ENCODE measurements around the gene ANO6. TPM values are rescaled to one million over a fixed set of nuclear protein-coding genes. Genes with fewer than 3 reads are reported as not detected.
A peak's percentile ranks its signal among the peaks of the same experiment; 100 is the strongest.

Gene ANO6
- total RNA-seq, 1 experiment from 2014 or later, result 46.8 TPM

DNA sequence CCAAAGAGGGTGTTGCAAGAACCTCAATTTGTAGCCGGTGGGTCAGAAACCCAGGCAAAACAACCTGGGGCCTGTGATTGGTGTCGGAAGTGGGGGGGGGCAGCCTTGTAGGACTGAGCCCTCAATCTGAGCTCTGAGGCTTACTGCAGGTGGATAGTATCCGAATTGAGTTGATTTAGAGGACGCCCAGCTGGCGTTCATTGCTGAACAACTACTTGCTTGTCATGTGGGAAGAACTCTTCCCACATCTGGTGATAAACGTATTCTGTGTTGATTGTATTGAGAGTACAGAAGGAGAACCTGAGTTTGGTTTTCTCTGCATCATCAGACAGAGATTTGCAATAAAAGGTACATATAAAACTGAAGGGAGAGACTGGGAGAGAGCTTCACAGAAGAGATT lies 5.1 kb downstream of the ANO6 start:
- ChIA-PET POLR2A (interaction anchor here (0.5 to 1.9 kb wide), 4 partner anchors 12 to 655 kb away, joined by 3 to 5 read pairs (median 4); no protein-coding TSS in a partner anchor), CTCF (interaction anchor here (1.1 to 1.4 kb wide), 4 partner anchors 9 to 35 kb away, joined by 3 read pairs; no protein-coding TSS in a partner anchor)
- ATAC-seq, result no peak
- H3K27me3 Mint-ChIP-seq (ENCODE audit: low read depth), result no peaks in the 10 kb centered on the region
- H3K9me3 Mint-ChIP-seq, result peaks cover 13% of the 10 kb centered on the region
- DNase-seq (ENCODE audit: low spot score), result no peak
- peaks cover 72% of the 10 kb centered on the region for H3K4me1 Mint-ChIP-seq
- TF ChIP-seq ESRRA (CRISPR knock-in tag; IDR thresholded peaks at IDR 0.05; ENCODE audit: borderline replicate concordance), result no peak
- TF ChIP-seq IRF2 (CRISPR knock-in tag; IDR thresholded peaks at IDR 0.05; ENCODE audit: borderline replicate concordance, low read depth), result no peak
- no peak for TF ChIP-seq CBFB (CRISPR knock-in tag; IDR thresholded peaks at IDR 0.05; ENCODE audit: low read depth)
- TF ChIP-seq CREB1 (CRISPR knock-in tag; IDR thresholded peaks at IDR 0.05), result no peak
- TF ChIP-seq, protein P1, sequence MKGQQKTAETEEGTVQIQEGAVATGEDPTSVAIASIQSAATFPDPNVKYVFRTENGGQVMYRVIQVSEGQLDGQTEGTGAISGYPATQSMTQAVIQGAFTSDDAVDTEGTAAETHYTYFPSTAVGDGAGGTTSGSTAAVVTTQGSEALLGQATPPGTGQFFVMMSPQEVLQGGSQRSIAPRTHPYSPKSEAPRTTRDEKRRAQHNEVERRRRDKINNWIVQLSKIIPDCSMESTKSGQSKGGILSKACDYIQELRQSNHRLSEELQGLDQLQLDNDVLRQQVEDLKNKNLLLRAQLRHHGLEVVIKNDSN (CRISPR knock-in tag; IDR thresholded peaks at IDR 0.05), result no peak
- TF ChIP-seq, protein P2, sequence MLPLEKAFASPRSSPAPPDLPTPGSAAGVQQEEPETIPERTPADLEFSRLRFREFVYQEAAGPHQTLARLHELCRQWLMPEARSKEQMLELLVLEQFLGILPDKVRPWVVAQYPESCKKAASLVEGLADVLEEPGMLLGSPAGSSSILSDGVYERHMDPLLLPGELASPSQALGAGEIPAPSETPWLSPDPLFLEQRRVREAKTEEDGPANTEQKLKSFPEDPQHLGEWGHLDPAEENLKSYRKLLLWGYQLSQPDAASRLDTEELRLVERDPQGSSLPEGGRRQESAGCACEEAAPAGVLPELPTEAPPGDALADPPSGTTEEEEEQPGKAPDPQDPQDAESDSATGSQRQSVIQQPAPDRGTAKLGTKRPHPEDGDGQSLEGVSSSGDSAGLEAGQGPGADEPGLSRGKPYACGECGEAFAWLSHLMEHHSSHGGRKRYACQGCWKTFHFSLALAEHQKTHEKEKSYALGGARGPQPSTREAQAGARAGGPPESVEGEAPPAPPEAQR (CRISPR knock-in tag; IDR thresholded peaks at IDR 0.05), result no peak
- TF ChIP-seq, protein P3, sequence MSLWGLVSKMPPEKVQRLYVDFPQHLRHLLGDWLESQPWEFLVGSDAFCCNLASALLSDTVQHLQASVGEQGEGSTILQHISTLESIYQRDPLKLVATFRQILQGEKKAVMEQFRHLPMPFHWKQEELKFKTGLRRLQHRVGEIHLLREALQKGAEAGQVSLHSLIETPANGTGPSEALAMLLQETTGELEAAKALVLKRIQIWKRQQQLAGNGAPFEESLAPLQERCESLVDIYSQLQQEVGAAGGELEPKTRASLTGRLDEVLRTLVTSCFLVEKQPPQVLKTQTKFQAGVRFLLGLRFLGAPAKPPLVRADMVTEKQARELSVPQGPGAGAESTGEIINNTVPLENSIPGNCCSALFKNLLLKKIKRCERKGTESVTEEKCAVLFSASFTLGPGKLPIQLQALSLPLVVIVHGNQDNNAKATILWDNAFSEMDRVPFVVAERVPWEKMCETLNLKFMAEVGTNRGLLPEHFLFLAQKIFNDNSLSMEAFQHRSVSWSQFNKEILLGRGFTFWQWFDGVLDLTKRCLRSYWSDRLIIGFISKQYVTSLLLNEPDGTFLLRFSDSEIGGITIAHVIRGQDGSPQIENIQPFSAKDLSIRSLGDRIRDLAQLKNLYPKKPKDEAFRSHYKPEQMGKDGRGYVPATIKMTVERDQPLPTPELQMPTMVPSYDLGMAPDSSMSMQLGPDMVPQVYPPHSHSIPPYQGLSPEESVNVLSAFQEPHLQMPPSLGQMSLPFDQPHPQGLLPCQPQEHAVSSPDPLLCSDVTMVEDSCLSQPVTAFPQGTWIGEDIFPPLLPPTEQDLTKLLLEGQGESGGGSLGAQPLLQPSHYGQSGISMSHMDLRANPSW (CRISPR knock-in tag; conservative IDR thresholded peaks at IDR 0.05; ENCODE audit: low read depth), result no peak
- TF ChIP-seq, protein P4, sequence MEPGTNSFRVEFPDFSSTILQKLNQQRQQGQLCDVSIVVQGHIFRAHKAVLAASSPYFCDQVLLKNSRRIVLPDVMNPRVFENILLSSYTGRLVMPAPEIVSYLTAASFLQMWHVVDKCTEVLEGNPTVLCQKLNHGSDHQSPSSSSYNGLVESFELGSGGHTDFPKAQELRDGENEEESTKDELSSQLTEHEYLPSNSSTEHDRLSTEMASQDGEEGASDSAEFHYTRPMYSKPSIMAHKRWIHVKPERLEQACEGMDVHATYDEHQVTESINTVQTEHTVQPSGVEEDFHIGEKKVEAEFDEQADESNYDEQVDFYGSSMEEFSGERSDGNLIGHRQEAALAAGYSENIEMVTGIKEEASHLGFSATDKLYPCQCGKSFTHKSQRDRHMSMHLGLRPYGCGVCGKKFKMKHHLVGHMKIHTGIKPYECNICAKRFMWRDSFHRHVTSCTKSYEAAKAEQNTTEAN (CRISPR knock-in tag; IDR thresholded peaks at IDR 0.05), result no peak
- no peak for TF ChIP-seq ELF4 (CRISPR knock-in tag; IDR thresholded peaks at IDR 0.05; ENCODE audit: low read depth)
- TF ChIP-seq RORB (CRISPR knock-in tag; IDR thresholded peaks at IDR 0.05), result no peak
- TF ChIP-seq, protein P5, sequence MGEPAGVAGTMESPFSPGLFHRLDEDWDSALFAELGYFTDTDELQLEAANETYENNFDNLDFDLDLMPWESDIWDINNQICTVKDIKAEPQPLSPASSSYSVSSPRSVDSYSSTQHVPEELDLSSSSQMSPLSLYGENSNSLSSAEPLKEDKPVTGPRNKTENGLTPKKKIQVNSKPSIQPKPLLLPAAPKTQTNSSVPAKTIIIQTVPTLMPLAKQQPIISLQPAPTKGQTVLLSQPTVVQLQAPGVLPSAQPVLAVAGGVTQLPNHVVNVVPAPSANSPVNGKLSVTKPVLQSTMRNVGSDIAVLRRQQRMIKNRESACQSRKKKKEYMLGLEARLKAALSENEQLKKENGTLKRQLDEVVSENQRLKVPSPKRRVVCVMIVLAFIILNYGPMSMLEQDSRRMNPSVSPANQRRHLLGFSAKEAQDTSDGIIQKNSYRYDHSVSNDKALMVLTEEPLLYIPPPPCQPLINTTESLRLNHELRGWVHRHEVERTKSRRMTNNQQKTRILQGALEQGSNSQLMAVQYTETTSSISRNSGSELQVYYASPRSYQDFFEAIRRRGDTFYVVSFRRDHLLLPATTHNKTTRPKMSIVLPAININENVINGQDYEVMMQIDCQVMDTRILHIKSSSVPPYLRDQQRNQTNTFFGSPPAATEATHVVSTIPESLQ (CRISPR knock-in tag; IDR thresholded peaks at IDR 0.05), result no peak
- TF ChIP-seq, protein P6, sequence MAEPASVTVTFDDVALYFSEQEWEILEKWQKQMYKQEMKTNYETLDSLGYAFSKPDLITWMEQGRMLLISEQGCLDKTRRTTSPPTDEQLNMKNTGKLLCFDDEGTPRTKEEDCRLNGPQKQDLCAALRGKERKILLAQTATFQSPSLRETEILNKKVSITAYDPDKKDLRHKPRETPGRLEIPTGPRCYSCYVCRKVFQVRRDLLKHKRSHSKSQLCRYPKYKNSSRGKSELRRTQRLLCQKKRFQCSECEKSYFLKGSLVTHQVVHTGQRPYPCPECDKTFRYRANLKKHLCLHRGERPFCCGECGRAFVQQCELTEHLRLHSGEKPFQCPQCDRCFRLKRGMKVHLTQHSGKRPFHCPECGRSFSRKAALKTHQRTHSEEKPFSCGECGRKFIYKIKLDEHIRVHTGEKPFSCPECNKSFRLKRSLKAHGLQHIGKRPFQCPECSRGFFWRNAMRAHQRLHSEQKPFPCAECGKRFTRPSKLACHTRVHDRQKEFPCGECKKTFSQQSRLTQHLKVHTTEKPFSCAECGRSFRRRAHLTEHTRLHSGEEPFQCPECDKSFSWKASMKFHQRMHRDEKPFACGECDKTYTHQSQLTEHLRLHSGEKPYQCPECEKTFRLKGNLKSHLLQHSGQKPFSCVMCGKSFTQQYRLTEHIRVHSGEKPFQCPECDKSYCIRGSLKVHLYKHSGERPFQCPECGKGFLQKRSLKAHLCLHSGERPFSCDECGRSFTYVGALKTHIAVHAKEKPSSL (CRISPR knock-in tag; conservative IDR thresholded peaks at IDR 0.05), result no peak
- TF ChIP-seq HMGA2 (CRISPR knock-in tag; IDR thresholded peaks at IDR 0.05), result no peak
- TF ChIP-seq, protein P7, sequence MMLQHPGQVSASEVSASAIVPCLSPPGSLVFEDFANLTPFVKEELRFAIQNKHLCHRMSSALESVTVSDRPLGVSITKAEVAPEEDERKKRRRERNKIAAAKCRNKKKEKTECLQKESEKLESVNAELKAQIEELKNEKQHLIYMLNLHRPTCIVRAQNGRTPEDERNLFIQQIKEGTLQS (CRISPR knock-in tag; conservative IDR thresholded peaks at IDR 0.05), result no peak
- TF ChIP-seq GTF2I (CRISPR knock-in tag; conservative IDR thresholded peaks at IDR 0.05), result no peak
- TF ChIP-seq TEAD4 (CRISPR knock-in tag; IDR thresholded peaks at IDR 0.05), result no peak
- no peak for TF ChIP-seq GRHL2 (CRISPR knock-in tag; IDR thresholded peaks at IDR 0.05; ENCODE audit: insufficient replicate concordance, severe bottlenecking)
- TF ChIP-seq, protein P8, sequence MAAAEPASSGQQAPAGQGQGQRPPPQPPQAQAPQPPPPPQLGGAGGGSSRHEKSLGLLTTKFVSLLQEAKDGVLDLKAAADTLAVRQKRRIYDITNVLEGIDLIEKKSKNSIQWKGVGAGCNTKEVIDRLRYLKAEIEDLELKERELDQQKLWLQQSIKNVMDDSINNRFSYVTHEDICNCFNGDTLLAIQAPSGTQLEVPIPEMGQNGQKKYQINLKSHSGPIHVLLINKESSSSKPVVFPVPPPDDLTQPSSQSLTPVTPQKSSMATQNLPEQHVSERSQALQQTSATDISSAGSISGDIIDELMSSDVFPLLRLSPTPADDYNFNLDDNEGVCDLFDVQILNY (CRISPR knock-in tag; IDR thresholded peaks at IDR 0.05), result no peak
- no peak for TF ChIP-seq TCF7 (CRISPR knock-in tag; IDR thresholded peaks at IDR 0.05; ENCODE audit: low read depth)
- TF ChIP-seq, protein P9, sequence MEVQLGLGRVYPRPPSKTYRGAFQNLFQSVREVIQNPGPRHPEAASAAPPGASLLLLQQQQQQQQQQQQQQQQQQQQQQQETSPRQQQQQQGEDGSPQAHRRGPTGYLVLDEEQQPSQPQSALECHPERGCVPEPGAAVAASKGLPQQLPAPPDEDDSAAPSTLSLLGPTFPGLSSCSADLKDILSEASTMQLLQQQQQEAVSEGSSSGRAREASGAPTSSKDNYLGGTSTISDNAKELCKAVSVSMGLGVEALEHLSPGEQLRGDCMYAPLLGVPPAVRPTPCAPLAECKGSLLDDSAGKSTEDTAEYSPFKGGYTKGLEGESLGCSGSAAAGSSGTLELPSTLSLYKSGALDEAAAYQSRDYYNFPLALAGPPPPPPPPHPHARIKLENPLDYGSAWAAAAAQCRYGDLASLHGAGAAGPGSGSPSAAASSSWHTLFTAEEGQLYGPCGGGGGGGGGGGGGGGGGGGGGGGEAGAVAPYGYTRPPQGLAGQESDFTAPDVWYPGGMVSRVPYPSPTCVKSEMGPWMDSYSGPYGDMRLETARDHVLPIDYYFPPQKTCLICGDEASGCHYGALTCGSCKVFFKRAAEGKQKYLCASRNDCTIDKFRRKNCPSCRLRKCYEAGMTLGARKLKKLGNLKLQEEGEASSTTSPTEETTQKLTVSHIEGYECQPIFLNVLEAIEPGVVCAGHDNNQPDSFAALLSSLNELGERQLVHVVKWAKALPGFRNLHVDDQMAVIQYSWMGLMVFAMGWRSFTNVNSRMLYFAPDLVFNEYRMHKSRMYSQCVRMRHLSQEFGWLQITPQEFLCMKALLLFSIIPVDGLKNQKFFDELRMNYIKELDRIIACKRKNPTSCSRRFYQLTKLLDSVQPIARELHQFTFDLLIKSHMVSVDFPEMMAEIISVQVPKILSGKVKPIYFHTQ (CRISPR knock-in tag; IDR thresholded peaks at IDR 0.05), result no peak
- H3K4me3 Mint-ChIP-seq, result peak overlapping the region; percentile 42; the same call in 1 of the 2 replicates
- peak overlapping the region; percentile 51; the same call in 1 of the 2 replicates for H3K27ac Mint-ChIP-seq
- H3K36me3 Mint-ChIP-seq, result peaks cover 15% of the 10 kb centered on the region

Measured in WTC11 (cell line).